ENCODE measurements around the gene FNDC3A. TPM values are rescaled to one million over a fixed set of nuclear protein-coding genes. Genes with fewer than 3 reads are reported as not detected.
A peak's percentile ranks its signal among the peaks of the same experiment; 100 is the strongest.

Gene FNDC3A, protein sequence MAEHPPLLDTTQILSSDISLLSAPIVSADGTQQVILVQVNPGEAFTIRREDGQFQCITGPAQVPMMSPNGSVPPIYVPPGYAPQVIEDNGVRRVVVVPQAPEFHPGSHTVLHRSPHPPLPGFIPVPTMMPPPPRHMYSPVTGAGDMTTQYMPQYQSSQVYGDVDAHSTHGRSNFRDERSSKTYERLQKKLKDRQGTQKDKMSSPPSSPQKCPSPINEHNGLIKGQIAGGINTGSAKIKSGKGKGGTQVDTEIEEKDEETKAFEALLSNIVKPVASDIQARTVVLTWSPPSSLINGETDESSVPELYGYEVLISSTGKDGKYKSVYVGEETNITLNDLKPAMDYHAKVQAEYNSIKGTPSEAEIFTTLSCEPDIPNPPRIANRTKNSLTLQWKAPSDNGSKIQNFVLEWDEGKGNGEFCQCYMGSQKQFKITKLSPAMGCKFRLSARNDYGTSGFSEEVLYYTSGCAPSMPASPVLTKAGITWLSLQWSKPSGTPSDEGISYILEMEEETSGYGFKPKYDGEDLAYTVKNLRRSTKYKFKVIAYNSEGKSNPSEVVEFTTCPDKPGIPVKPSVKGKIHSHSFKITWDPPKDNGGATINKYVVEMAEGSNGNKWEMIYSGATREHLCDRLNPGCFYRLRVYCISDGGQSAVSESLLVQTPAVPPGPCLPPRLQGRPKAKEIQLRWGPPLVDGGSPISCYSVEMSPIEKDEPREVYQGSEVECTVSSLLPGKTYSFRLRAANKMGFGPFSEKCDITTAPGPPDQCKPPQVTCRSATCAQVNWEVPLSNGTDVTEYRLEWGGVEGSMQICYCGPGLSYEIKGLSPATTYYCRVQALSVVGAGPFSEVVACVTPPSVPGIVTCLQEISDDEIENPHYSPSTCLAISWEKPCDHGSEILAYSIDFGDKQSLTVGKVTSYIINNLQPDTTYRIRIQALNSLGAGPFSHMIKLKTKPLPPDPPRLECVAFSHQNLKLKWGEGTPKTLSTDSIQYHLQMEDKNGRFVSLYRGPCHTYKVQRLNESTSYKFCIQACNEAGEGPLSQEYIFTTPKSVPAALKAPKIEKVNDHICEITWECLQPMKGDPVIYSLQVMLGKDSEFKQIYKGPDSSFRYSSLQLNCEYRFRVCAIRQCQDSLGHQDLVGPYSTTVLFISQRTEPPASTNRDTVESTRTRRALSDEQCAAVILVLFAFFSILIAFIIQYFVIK
- total RNA-seq, result 10 to 100 TPM; 38.3 to 46.0 (median 41.5) TPM
- total RNA-seq (2013), result 46.3 TPM

DNA sequence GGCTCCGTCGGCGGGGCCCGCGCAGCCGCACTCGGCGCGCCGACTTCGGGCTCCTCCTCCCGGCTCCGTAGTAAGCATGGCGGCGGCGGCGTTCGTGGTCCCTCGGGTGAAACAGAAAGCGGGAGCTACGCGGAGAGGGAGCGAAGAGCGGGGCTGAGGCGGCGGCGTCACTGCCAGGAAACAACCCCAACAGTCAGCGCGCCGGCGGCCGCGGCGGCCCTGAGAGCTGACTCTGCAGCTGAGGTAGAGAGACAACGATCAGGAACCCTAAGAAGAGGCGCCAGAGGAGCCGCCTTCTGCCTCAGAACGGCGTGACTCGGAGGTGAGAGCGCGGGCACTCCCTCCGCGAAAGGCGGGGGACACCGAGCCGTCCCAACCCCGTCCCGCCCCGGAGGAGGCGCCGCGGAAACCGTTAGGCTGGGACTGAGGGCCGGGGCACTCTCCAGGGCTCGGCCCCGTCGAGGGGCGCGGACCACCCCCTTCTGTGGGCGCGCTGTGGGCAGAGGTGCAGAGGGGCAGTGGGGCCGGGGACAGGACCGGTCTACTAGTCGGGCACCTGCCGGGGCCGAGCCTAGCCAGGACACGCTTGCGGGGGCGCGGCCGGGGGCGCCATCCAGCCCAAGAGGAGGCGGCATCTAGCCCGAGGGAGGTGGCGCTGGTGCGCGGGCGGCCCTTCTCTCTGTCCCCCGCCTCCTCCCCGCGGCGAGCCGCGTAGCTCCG is at the start of gene FNDC3A:
Gene FNDC3A, plus strand, starts transcription at position 57 of the 720 bp plus-strand sequence. CDS start 30,279 bp downstream, outside the sequence.
- Mint-ChIP-seq H3K4me3 (peak within 1 kb of the TSS; percentile 98), H3K4me1 (peaks cover 30 to 41% of the 10 kb centered on the region in 2 donors), H3K27ac (peak within 1 kb of the TSS; percentile 90 to 96), H3K36me3 (peaks cover 17% of the 10 kb centered on the region), H3K27me3 (ENCODE audit: low read depth in 2 of 2) (peaks cover 5 to 8% of the 10 kb centered on the region in 2 donors), H3K9me3 (peaks cover 9 to 23% of the 10 kb centered on the region in 2 donors)
- H3K9me3 ChIP-seq (ENCODE audit: control insufficient read depth, insufficient read depth, low read length), result peaks cover 5% of the 10 kb centered on the region
- peaks cover 7% of the 10 kb centered on the region for H3K4me1 ChIP-seq (ENCODE audit: control insufficient read depth, insufficient read depth, low read length)
- peak within 1 kb of the TSS; percentile 65 for H3K4me3 ChIP-seq (ENCODE audit: low read length)
- WGBS (ENCODE audit: insufficient coverage), result under 1% methylated on average over 86 of the region's 86 CpGs
- ATAC-seq (peak; percentile 78 to 92 (median 79)), DNase-seq (peak; percentile 81 to 92)
- TF ChIP-seq, protein P1, sequence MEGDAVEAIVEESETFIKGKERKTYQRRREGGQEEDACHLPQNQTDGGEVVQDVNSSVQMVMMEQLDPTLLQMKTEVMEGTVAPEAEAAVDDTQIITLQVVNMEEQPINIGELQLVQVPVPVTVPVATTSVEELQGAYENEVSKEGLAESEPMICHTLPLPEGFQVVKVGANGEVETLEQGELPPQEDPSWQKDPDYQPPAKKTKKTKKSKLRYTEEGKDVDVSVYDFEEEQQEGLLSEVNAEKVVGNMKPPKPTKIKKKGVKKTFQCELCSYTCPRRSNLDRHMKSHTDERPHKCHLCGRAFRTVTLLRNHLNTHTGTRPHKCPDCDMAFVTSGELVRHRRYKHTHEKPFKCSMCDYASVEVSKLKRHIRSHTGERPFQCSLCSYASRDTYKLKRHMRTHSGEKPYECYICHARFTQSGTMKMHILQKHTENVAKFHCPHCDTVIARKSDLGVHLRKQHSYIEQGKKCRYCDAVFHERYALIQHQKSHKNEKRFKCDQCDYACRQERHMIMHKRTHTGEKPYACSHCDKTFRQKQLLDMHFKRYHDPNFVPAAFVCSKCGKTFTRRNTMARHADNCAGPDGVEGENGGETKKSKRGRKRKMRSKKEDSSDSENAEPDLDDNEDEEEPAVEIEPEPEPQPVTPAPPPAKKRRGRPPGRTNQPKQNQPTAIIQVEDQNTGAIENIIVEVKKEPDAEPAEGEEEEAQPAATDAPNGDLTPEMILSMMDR (IDR thresholded peaks at IDR 0.05), result no peak
- peak within 1 kb of the TSS; percentile 99 for H3K27ac ChIP-seq (ENCODE audit: low read length)
- no peaks in the 10 kb centered on the region for H3K36me3 ChIP-seq (ENCODE audit: control insufficient read depth, insufficient read depth, low read length)
- intact Hi-C loops (cut with micrococcal nuclease), result loop anchor here (5.0 to 10.0 kb wide), 3 partner anchors 136 to 466 kb away; partner anchors contain the start of genes CAB39L and SETDB2
- no peaks in the 10 kb centered on the region for H3K27me3 ChIP-seq (ENCODE audit: control insufficient read depth, insufficient read depth, low read length)

DNA sequence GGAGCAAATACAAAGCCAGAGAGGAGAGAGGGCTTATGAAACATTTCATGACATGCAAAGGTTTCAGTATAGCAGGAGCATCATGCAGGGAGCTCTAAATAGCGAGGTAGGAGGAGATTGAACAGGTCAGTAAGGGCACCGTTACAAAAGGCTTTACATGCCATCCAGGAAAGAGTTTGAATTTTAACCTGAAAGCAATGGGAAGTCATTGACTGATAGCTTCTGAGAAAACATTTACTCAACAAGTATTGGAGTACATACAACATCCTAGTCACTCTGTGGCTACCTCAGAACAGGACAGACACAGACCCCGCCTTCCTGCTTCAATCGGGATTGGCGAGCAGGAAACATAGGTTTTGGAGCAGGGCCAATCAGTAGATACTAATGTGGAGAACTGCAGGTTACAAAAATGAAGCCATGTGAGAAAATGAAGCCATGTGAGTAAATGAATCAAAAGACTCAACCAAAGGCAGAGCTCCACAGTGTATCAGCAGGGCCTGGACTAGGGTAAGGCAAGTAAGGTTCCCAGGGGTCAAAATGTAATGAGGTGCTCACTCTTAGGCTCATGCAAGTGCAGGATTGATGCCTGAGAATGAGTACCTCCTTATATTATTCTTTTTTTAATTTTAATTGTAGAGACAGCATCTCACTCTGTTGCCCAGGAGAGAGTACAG is 46.8 kb upstream of the FNDC3A start:
- no peaks in the 10 kb centered on the region for H3K9me3 Mint-ChIP-seq
- TF ChIP-seq, protein P1 (IDR thresholded peaks at IDR 0.05), result no peak
- H3K27ac ChIP-seq (ENCODE audit: low read length), result no peak overlapping the region
- H3K36me3 ChIP-seq (ENCODE audit: control insufficient read depth, insufficient read depth, low read length), result no peaks in the 10 kb centered on the region
- H3K4me1 Mint-ChIP-seq, result no peaks in the 10 kb centered on the region
- H3K9me3 ChIP-seq (ENCODE audit: control insufficient read depth, insufficient read depth, low read length), result no peaks in the 10 kb centered on the region
- H3K27ac Mint-ChIP-seq, result no peak overlapping the region
- WGBS (ENCODE audit: insufficient coverage), result 87% methylated on average over 5 of the region's 5 CpGs
- no peak overlapping the region for H3K4me3 ChIP-seq (ENCODE audit: low read length)
- H3K4me3 Mint-ChIP-seq, result no peak overlapping the region
- DNase-seq, result no peak
- H3K27me3 ChIP-seq (ENCODE audit: control insufficient read depth, insufficient read depth, low read length), result no peaks in the 10 kb centered on the region
- intact Hi-C loops (cut with micrococcal nuclease), result no loop called here
- H3K4me1 ChIP-seq (ENCODE audit: control insufficient read depth, insufficient read depth, low read length), result no peaks in the 10 kb centered on the region
- no peaks in the 10 kb centered on the region for H3K36me3 Mint-ChIP-seq
- peaks cover 10 to 19% of the 10 kb centered on the region in 2 donors for H3K27me3 Mint-ChIP-seq (ENCODE audit: low read depth in 2 of 2)
- ATAC-seq, result no peak

DNA sequence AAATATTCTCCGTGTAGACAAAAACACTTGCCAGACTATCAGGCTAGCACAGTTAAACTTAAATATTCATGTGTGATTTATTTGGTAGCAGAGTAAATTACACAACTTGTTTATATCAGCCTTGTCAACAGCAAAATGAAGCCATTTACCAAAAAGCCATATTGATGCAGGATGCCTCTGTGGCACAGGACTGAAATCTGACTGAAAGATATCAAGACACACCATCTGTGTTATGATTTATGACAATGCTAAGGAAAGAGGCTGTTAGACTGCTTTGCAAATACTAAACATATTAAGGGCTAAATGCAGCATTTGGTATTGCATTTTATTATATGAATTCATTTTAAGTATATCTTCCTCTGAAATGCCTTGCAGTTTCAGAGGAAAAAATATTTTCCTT is 44.8 kb upstream of the FNDC3A start:
- no peaks in the 10 kb centered on the region for H3K36me3 Mint-ChIP-seq
- WGBS (ENCODE audit: insufficient coverage), result no CpG with 5 or more reads among the region's 1 CpG
- no peaks in the 10 kb centered on the region for H3K9me3 Mint-ChIP-seq
- no peaks in the 10 kb centered on the region for H3K36me3 ChIP-seq (ENCODE audit: control insufficient read depth, insufficient read depth, low read length)
- H3K4me3 Mint-ChIP-seq, result no peak overlapping the region
- no peak overlapping the region for H3K27ac Mint-ChIP-seq
- H3K4me1 Mint-ChIP-seq, result no peaks in the 10 kb centered on the region
- H3K4me3 ChIP-seq (ENCODE audit: low read length), result no peak overlapping the region
- H3K27me3 Mint-ChIP-seq (ENCODE audit: low read depth in 2 of 2), result peaks cover 11 to 37% of the 10 kb centered on the region in 2 donors
- ATAC-seq, result no peak
- no peak for DNase-seq
- intact Hi-C loops (cut with micrococcal nuclease), result no loop called here
- H3K27me3 ChIP-seq (ENCODE audit: control insufficient read depth, insufficient read depth, low read length), result no peaks in the 10 kb centered on the region
- no peaks in the 10 kb centered on the region for H3K9me3 ChIP-seq (ENCODE audit: control insufficient read depth, insufficient read depth, low read length)
- no peak overlapping the region for H3K27ac ChIP-seq (ENCODE audit: low read length)
- no peaks in the 10 kb centered on the region for H3K4me1 ChIP-seq (ENCODE audit: control insufficient read depth, insufficient read depth, low read length)
- TF ChIP-seq, protein P1 (IDR thresholded peaks at IDR 0.05), result no peak

Measured in natural killer cell (primary cell).